Mucosa of stomach (tissue), 1 donor: ENCODE measurements around the gene ADARB1.
A peak's percentile ranks its signal among the peaks of the same experiment; 100 is the strongest.
"Not testable (repeated sequence)": the region's sequence is repeated elsewhere in the genome, so short reads cannot be mapped to it uniquely, and the experiment has no call there.

Experiments used
- H3K27me3 ChIP-seq: one replicate; pipeline ENCODE4 v1.7.0; 2013; ENCODE audit warnings: mild to moderate bottlenecking, low read length; ENCODE audit not compliant: control insufficient read depth, insufficient read depth
- H3K36me3 ChIP-seq: one replicate; pipeline ENCODE4 v1.7.0; 2013; ENCODE audit warnings: low read length; ENCODE audit not compliant: control insufficient read depth, insufficient read depth
- H3K4me1 ChIP-seq: one replicate; pipeline ENCODE4 v1.7.0; 2013; ENCODE audit warnings: mild to moderate bottlenecking, low read length; ENCODE audit not compliant: control insufficient read depth, insufficient read depth
- H3K4me3 ChIP-seq: one replicate; pipeline ENCODE4 v1.7.0; 2013; ENCODE audit warnings: low read length
- H3K9ac ChIP-seq: one replicate; pipeline ENCODE4 v1.7.0; 2013; ENCODE audit warnings: mild to moderate bottlenecking, low read length, moderate library complexity
- H3K9me3 ChIP-seq: one replicate; pipeline ENCODE4 v1.7.0; 2013; ENCODE audit warnings: mild to moderate bottlenecking, low read length, moderate library complexity; ENCODE audit not compliant: control insufficient read depth
- donor health status: Pancreatic carcinoma.

Gene ADARB1

DNA sequence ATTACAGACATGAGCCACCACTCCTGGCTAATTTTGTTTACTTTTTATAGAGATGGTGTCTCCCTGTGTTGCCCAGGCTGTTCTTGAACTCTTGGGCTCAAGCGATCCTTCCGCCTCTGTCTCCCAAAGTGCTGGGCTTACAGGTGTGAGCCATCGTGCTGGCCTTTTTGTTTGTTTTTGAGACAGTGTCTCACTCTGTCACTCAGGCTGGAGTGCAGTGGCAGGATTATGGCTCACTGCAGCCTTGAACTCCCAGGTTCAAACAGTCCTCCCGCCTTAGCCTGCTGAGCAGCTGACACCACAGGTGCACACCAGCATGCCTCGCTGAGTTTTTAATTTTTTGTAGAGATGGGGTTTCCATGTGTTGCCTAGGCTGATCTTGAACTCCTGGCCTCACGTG, 49.1 kb downstream of the ADARB1 start:
- no peak overlapping the region for H3K9ac ChIP-seq
- no peaks in the 10 kb centered on the region for H3K36me3 ChIP-seq
- no peaks in the 10 kb centered on the region for H3K4me1 ChIP-seq
- no peak overlapping the region for H3K4me3 ChIP-seq
- no peaks in the 10 kb centered on the region for H3K27me3 ChIP-seq
- no peaks in the 10 kb centered on the region for H3K9me3 ChIP-seq

DNA sequence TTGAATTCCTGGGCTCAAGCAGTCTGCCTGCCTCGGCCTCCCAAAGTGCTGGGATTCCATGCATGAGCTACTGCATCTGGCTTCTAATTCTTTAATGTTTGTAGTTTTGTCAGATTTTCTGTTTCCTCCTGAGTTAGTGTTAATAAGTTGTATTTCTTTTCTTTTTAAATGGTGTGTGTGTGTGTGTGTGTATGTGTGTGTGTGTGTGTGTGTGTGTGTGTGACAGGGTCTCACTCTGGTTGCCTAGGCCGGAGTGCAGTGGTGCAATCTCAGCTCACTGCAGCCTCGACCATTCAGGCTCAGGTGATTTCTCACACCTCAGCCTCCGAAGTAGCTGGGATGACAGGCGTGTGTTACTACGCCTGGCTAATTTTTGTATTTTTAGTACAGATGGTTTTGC, 50.2 kb downstream of the ADARB1 start:
- H3K4me1 ChIP-seq, result peaks cover 5% of the 10 kb centered on the region

DNA sequence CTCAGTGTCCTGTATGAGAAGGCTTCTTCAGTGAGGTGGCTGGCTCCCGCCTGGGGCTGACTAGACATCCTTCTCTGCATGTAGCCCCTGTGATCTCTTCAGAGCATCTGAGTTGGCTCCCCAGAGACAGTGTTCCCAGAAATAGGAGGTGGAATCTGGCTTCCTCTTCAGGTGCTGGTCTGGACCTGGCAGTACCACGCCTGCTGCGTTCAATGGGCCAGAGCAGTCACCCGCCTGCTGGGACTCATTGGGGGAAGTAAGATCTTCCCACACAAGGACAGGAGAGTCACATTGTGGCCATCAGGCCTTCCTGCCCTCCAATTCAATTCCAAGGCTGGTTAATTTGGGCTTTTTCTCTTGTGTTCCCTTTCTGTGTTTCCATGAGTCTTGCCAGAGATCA, 51.0 kb downstream of the ADARB1 start:
- H3K4me3 ChIP-seq, result no peak overlapping the region
- no peak overlapping the region for H3K9ac ChIP-seq
- H3K36me3 ChIP-seq, result no peaks in the 10 kb centered on the region
- H3K9me3 ChIP-seq, result no peaks in the 10 kb centered on the region
- no peaks in the 10 kb centered on the region for H3K27me3 ChIP-seq
- peaks cover 10% of the 10 kb centered on the region for H3K4me1 ChIP-seq

More for the DNA sequence above, 50.2 kb downstream of the ADARB1 start:
- no peaks in the 10 kb centered on the region for H3K36me3 ChIP-seq
- H3K4me3 ChIP-seq, result no peak overlapping the region
- no peak overlapping the region for H3K9ac ChIP-seq
- H3K27me3 ChIP-seq, result no peaks in the 10 kb centered on the region
- H3K9me3 ChIP-seq, result no peaks in the 10 kb centered on the region

DNA sequence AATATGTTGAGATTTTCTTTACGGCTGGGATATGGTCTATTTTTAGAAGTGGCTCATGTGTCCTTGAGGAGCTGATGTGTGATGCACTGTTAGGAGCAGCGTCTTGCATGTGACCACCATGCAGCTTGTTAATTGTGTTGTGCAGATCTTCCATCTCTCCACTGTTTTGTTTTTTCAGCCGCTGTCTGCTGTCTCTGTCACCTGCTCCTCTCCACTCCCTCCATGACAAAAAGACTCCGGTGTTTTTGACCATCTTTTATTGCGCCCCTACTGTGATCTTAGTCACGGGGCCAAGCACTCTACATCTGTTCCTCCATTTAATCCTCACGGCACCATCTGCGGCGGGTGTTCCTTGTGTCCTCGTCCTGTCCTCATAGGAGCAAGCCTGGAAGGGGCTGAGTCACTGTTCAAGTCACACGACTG, 51.8 kb downstream of the ADARB1 start:
- Histone ChIP-seq H3K9me3 (no peaks in the 10 kb centered on the region), H3K36me3 (no peaks in the 10 kb centered on the region), H3K4me3 (no peak overlapping the region), H3K9ac (no peak overlapping the region), H3K27me3 (no peaks in the 10 kb centered on the region), H3K4me1 (peaks cover 10% of the 10 kb centered on the region)

DNA sequence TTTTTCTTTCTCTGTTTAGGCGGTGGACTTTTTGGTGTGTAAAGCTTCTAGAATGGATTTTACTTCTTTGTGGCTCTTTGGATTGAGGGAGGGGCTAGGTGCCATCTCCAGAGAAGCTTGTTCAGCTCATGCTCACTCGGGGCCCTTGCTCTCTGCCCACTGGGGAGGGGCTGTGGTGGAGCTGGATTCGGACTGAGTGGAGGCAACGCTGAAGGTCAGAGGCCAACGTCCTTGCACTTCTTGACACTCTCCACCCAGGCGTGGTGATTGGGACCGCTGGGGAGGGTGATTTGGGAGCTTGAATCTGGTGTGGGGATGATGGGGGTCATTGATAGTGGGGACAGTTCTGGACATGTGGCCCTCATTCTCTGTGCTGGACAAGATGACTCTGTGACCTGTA, 52.6 kb downstream of the ADARB1 start:
- no peak overlapping the region for H3K4me3 ChIP-seq
- H3K27me3 ChIP-seq, result no peaks in the 10 kb centered on the region
- peaks cover 10% of the 10 kb centered on the region for H3K4me1 ChIP-seq
- H3K36me3 ChIP-seq, result no peaks in the 10 kb centered on the region
- no peaks in the 10 kb centered on the region for H3K9me3 ChIP-seq
- peak overlapping the region; percentile 8 for H3K9ac ChIP-seq

DNA sequence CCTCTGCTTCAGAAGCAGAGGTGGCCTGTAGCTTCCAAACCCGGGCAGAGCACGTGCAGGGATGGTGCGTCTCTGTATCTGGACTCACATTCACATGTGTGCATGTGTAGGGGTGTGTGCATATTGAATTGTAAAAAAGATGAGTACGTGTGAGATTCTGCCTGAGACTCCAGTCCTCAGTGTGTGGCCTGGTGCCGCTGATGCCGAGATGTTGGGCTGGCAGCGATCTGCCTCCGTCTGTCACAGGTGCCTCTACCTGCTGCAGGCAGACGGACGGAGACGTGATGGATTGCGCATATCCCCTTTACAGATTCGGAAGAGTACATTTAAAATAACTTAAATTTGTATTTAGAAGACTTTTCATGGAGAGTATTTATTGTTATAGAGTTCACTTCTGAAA, 53.6 kb downstream of the ADARB1 start:
- Histone ChIP-seq H3K4me1 (peaks cover 10% of the 10 kb centered on the region), H3K9me3 (no peaks in the 10 kb centered on the region), H3K4me3 (no peak overlapping the region), H3K27me3 (no peaks in the 10 kb centered on the region), H3K9ac (no peak overlapping the region), H3K36me3 (no peaks in the 10 kb centered on the region)

DNA sequence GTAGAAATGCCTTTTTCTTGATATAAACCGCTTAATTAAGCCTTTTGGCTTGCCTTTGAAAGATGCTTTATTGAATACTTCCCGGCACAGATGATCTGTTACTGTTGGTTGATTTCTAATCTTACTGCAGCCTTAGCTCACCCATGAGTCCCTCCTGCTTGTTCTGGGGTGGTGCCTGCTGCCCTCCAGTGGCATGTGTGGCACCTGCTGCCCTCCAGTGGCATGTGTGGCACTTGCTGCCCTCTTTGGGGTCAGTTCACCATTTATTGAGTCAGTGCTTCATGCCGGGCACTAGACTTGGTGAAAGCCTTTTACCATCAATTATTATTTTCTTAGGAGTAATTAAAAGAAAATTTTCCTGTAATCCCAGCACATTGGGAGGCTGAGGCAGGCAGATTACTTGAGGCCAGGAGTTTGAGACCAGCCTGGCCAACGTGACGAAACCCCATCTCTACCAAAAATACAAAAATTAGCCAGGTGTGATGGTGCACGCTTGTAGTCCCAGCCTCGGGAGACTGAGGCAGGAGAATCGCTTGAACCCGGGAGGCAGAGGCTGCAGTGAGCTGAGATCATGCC, 54.3 kb downstream of the ADARB1 start:
- H3K9ac ChIP-seq, result no peak overlapping the region
- no peaks in the 10 kb centered on the region for H3K27me3 ChIP-seq
- no peak overlapping the region for H3K4me3 ChIP-seq
- H3K36me3 ChIP-seq, result no peaks in the 10 kb centered on the region
- H3K4me1 ChIP-seq, result peaks cover 10% of the 10 kb centered on the region
- no peaks in the 10 kb centered on the region for H3K9me3 ChIP-seq

DNA sequence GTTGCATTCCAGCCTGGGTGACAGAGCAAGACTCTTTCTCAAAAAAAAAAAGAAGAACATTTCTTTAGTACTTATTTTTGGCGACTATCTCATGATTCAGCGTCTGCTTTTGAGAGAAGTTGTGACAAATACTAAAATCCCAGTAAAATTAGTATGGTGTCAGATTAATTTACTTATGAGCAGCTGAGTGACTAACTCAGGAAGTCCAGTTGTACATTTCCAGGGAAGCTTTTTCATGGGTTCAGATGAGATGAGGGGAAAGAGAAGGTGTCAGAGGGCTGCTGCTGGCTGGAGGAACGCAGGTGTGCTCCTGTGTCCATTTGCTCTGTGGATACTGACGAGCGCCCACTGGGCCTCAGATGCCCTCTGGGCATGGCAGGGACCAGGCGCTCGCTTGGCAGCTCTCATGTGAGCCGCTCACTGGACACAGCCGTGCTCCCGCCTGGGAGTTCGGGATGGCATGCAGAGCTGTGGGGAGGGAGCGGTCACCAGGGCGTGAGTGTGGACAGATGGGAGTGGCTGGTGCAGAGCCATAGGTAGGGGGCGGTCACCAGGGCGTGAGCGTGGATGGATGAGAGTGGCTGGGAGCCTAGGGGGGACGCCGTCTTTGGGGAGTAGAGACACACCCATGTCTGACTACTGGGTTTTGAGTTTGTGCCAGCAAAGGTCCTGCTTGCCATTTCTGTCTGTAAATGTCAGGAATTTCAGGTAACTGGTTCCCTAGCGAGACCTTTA, 55.0 kb downstream of the ADARB1 start:
- Histone ChIP-seq H3K9ac (no peak overlapping the region), H3K4me3 (no peak overlapping the region), H3K4me1 (peaks cover 10% of the 10 kb centered on the region), H3K9me3 (no peaks in the 10 kb centered on the region), H3K36me3 (no peaks in the 10 kb centered on the region), H3K27me3 (no peaks in the 10 kb centered on the region)

DNA sequence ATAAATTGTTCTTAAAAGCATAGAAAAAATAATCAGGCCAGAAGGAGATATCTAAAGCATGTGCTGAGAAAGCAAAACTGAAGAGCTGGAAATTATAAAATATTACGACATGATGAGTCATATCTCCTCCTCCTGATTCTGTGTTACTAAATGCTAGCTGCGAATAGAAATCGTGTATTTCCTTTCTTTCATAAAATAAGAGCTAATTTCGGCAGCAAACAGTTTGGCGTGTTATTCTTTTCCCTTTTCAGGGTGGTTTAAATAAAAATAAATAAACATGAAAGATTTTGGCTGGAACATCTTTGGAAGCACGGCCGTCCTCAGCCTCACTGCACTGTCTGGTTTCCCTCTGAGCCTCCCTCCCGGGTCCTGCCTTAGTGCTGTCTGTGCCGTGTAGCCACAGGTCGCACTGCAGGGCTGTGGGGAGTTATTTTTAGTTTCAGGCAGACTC, 56.0 kb downstream of the ADARB1 start:
- peak overlapping the region; percentile 23 for H3K9ac ChIP-seq
- H3K36me3 ChIP-seq, result no peaks in the 10 kb centered on the region
- no peak overlapping the region for H3K4me3 ChIP-seq
- H3K27me3 ChIP-seq, result no peaks in the 10 kb centered on the region
- H3K9me3 ChIP-seq, result no peaks in the 10 kb centered on the region
- peaks cover 10% of the 10 kb centered on the region for H3K4me1 ChIP-seq

DNA sequence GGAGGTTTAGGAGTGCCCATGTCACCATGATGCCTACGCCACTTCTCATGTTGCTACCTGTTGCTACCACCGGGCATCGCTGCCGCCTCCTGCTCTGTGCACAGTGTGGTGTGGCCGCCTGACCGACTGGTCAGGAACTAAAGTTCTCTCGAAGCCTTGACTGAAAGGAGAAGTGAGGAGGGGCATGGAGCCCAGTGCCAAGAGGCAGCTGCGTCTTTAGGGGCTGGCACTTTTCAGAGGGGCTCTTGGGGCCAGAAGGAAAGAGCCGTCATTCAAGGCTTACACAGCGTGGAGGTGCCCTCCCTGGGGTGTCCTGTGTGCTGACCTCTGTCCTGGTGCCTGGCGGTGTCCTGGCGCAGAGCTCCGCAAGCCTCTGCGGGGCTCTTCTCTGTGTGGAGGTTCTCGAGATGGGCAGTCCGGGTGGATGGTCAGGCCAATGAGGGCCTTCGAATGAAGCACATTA, 57.2 kb downstream of the ADARB1 start:
- no peak overlapping the region for H3K9ac ChIP-seq
- no peak overlapping the region for H3K4me3 ChIP-seq
- H3K9me3 ChIP-seq, result no peaks in the 10 kb centered on the region
- no peaks in the 10 kb centered on the region for H3K27me3 ChIP-seq
- no peaks in the 10 kb centered on the region for H3K36me3 ChIP-seq
- H3K4me1 ChIP-seq, result peaks cover 10% of the 10 kb centered on the region

DNA sequence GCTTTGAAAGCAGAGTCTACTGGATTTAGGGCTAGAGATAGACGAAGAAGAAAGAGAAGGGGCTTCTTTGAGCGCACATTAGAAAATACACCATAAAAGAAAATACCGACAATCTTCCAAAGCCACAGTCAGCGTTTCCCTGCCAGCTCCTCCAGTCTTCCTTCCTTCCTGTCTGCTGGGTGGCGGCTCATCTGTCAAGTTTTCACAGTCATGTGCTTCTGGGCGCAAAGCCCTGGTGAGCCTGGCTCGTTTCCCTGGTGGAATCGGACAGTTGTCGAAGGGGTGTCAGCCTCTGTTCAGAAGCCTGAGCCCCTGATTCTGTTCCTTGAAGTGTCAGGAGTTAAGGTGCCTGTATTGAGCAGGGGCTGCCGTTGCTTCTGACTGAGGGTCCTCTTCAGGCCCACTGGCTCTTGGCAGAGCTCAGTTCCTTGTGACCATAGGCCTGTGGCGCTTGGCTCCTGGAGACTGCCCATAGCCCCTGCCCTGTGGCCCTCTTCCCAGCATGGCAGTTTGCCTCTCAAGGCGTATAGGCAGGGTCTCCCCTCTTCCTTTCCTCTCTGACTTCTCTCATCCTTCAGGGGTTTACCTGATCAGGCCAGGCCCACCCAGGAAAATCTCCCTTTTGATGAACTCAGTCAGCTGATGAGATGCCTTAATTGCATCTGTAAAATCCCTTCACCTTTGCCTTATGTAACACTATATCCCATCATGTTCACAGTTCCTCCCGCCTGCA, 58.6 kb downstream of the ADARB1 start:
- no peaks in the 10 kb centered on the region for H3K9me3 ChIP-seq
- no peaks in the 10 kb centered on the region for H3K27me3 ChIP-seq
- no peak overlapping the region for H3K9ac ChIP-seq
- peaks cover 10% of the 10 kb centered on the region for H3K4me1 ChIP-seq
- no peaks in the 10 kb centered on the region for H3K36me3 ChIP-seq
- H3K4me3 ChIP-seq, result no peak overlapping the region

DNA sequence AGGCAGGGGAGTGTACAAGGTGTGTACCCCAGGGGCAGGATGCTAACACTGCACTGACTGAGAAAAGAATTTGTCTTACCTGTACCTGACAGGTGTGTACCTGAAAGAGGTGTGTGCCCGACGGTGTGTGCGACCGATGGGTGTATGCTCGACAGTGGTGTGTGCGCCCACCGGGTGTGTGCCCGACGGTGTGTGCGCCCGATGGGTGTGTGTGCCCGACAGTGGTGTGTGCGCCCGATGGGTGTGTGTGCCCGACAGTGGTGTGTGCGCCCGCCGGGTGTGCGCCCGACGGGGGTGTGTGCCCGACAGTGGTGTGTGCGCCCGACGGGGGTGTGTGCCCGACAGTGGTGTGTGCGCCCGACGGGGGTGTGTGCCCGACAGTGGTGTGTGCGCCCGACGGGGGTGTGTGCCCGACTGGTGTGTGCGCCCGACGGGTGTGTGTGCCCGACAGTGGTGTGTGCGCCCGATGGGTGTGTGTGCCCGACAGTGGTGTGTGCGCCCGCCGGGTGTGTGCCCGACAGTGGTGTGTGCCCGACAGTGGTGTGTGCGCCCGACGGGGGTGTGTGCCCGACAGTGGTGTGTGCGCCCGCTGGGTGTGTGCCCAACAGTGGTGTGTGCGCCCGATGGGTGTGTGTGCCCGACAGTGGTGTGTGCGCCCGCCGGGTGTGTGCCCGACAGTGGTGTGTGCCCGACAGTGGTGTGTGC, 59.3 kb downstream of the ADARB1 start:
- H3K9ac ChIP-seq, H3K4me3 ChIP-seq, H3K9me3 ChIP-seq, H3K27me3 ChIP-seq, H3K36me3 ChIP-seq: not testable (repeated sequence)
- H3K4me1 ChIP-seq, result peaks cover 16% of the 10 kb centered on the region
